ENCODE data around the gene ACAP3. TPM values are rescaled to one million over a fixed set of nuclear protein-coding genes. Genes with fewer than 3 reads are reported as not detected.

The ACAP3 gene
- total and polyA plus RNA-seq, 2 of the 4 experiments (the other 2 are of a cell fraction), result 13.3 to 58.2 TPM

DNA sequence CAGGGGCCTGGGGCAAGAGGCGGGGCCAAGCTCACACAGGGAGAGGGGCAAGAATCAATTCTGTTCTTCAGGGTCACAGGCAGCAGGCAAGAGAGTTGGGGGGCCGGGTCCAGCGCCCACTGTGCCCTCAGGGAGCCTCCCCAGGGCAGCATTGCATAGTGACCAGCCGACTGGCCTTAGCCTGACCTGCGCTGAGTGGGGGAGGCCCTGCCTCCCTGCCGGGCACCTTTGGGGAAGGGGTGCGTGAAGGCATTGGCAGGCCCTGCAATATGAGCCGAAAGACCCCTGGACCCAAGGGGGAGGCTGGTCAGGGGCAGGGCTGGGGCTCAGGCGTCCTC, 15.3 kb downstream of the ACAP3 start:
- H3K36me3 ChIP-seq (ENCODE audit: control insufficient read depth, insufficient read depth, low read length), result peaks cover 30% of the 10 kb centered on the region
- dilution Hi-C loops (cut with HindIII; ENCODE audit: low sequenced_read_pairs, unreplicated experiment), result no loop called here
- H3K4me3 ChIP-seq (ENCODE audit: insufficient read depth, low read depth, low read length), result no peak overlapping the region
- H4K5ac ChIP-seq (ENCODE audit: low read depth, low read length), result no peak overlapping the region
- no peak overlapping the region for H2BK5ac ChIP-seq (ENCODE audit: low read depth, low read length, poor library complexity, severe bottlenecking)
- ChIA-PET CTCF (interaction anchor here (1.0 kb wide), 1 partner anchor 170 kb away, joined by 4 read pairs; no protein-coding TSS in a partner anchor), POLR2A (ENCODE audit: unreplicated experiment) (no interaction called here)
- no peak overlapping the region for H3K56ac ChIP-seq (ENCODE audit: extremely low read depth, insufficient read depth, low read length)
- no TSS peak for BruUV-seq (replicated peaks)
- H3K9me1 ChIP-seq (ENCODE audit: insufficient read depth, low read length), result no peaks in the 10 kb centered on the region
- H4K91ac ChIP-seq (ENCODE audit: insufficient read depth, low read depth, low read length), result no peak overlapping the region
- no peaks in the 10 kb centered on the region for H3K9me3 ChIP-seq (ENCODE audit: control insufficient read depth, insufficient read depth, low read length)
- no peaks in the 10 kb centered on the region; the same call in 1 of the 2 replicates for H3K4me1 ChIP-seq (ENCODE audit: control insufficient read depth, insufficient read depth, low read length)
- no peak overlapping the region for H3K14ac ChIP-seq (replicated peaks; ENCODE audit: low read depth, low read length)
- H3K79me1 ChIP-seq (ENCODE audit: low read depth in 1 of 2, low read length in 2 of 2), result no peaks in the 10 kb centered on the region
- H2BK20ac ChIP-seq (ENCODE audit: low read depth, low read length), result no peak overlapping the region
- H3K4ac ChIP-seq (ENCODE audit: low read depth, low read length), result no peak overlapping the region
- TF ChIP-seq CHD1 (IDR thresholded peaks at IDR 0.05; ENCODE audit: low read depth, low read length) (no peak), CEBPB (IDR thresholded peaks at IDR 0.05; ENCODE audit: low read depth, low read length) (no peak), SMC3 (IDR thresholded peaks at IDR 0.05; ENCODE audit: low read depth, low read length) (no peak), RCOR1 (IDR thresholded peaks at IDR 0.05; ENCODE audit: insufficient replicate concordance, low read length) (no peak), MXI1 (IDR thresholded peaks at IDR 0.05; ENCODE audit: borderline replicate concordance, low read depth, low read length) (no peak), MAFK (IDR thresholded peaks at IDR 0.05; ENCODE audit: low read depth, low read length) (no peak), RAD21 (IDR thresholded peaks at IDR 0.05; ENCODE audit: low read length) (no peak), MAZ (IDR thresholded peaks at IDR 0.05; ENCODE audit: borderline replicate concordance, low read depth, low read length) (no peak)
- TF ChIP-seq, protein P1, sequence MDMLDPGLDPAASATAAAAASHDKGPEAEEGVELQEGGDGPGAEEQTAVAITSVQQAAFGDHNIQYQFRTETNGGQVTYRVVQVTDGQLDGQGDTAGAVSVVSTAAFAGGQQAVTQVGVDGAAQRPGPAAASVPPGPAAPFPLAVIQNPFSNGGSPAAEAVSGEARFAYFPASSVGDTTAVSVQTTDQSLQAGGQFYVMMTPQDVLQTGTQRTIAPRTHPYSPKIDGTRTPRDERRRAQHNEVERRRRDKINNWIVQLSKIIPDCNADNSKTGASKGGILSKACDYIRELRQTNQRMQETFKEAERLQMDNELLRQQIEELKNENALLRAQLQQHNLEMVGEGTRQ (IDR thresholded peaks at IDR 0.05; ENCODE audit: low read depth, low read length), result no peak
- TF ChIP-seq, protein P2, sequence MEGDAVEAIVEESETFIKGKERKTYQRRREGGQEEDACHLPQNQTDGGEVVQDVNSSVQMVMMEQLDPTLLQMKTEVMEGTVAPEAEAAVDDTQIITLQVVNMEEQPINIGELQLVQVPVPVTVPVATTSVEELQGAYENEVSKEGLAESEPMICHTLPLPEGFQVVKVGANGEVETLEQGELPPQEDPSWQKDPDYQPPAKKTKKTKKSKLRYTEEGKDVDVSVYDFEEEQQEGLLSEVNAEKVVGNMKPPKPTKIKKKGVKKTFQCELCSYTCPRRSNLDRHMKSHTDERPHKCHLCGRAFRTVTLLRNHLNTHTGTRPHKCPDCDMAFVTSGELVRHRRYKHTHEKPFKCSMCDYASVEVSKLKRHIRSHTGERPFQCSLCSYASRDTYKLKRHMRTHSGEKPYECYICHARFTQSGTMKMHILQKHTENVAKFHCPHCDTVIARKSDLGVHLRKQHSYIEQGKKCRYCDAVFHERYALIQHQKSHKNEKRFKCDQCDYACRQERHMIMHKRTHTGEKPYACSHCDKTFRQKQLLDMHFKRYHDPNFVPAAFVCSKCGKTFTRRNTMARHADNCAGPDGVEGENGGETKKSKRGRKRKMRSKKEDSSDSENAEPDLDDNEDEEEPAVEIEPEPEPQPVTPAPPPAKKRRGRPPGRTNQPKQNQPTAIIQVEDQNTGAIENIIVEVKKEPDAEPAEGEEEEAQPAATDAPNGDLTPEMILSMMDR (conservative IDR thresholded peaks at IDR 0.05; ENCODE audit: low read depth, low read length), result no peak
- H3K23ac ChIP-seq (ENCODE audit: low read depth, low read length), result no peak overlapping the region
- intact Hi-C loops (cut with micrococcal nuclease), result no loop called here
- ATAC-seq (ENCODE audit: low read depth) (no peak), DNase-seq (no peak)
- no peak overlapping the region for H2BK15ac ChIP-seq (ENCODE audit: low read depth, low read length)
- no peak overlapping the region for H3K9ac ChIP-seq (ENCODE audit: low read depth, low read length)
- H3K4me2 ChIP-seq (ENCODE audit: low read depth, low read length), result no peak overlapping the region
- no peak overlapping the region for H2AK9ac ChIP-seq (replicated peaks; ENCODE audit: low read depth, low read length, poor library complexity)
- H4K20me1 ChIP-seq (ENCODE audit: insufficient read depth, low read length), result peaks cover 13% of the 10 kb centered on the region
- no peak overlapping the region for H3K27ac ChIP-seq (ENCODE audit: insufficient read depth, low read length)
- no peak overlapping the region for H3K18ac ChIP-seq (ENCODE audit: low read depth, low read length)
- in situ Hi-C loops (cut with MboI; ENCODE audit: low sequenced_read_pairs), result no loop called here
- no peaks in the 10 kb centered on the region for H3K27me3 ChIP-seq (ENCODE audit: control insufficient read depth, insufficient read depth, low read length)
- H2AK5ac ChIP-seq (ENCODE audit: low read depth, low read length), result no peak overlapping the region
- H2AFZ ChIP-seq (replicated peaks; ENCODE audit: low read length, poor library complexity), result no peak overlapping the region
- WGBS, 2 experiments (ENCODE audit: extremely low coverage in 2 of 2, insufficient read length in 1 of 2), result 97% methylated on average over 5 of the region's 9 CpGs; no CpG with 5 or more reads in 1 of the 2 experiments
- no peak overlapping the region for H4K8ac ChIP-seq (ENCODE audit: low read depth in 2 of 2, low read length in 2 of 2)
- H2BK120ac ChIP-seq (ENCODE audit: low read depth, low read length), result no peak overlapping the region
